SU-DHL-6 (cell line): ENCODE results near the gene PLA2G6.

ENCODE experiments used
- CTCF ChIP-seq: fragments of 200-600 bp; sonication (generic); IDR thresholded peaks from one replicate; pipeline ENCODE4 v1.5.1; 2017; ENCODE audit warnings: antibody characterized with exemption, mild to moderate bottlenecking, low read length, moderate library complexity; ENCODE audit not compliant: insufficient read depth, poor library complexity, severe bottlenecking
- EZH2phosphoT487 ChIP-seq: fragments of 200-600 bp; sonication (generic), shearing (Covaris generic); conservative IDR thresholded peaks from 2 replicates; pipeline ENCODE4 v1.6.1; 2018; ENCODE audit warnings: mild to moderate bottlenecking, antibody characterized with exemption, low read length, moderate library complexity, mixed read lengths

DNA sequence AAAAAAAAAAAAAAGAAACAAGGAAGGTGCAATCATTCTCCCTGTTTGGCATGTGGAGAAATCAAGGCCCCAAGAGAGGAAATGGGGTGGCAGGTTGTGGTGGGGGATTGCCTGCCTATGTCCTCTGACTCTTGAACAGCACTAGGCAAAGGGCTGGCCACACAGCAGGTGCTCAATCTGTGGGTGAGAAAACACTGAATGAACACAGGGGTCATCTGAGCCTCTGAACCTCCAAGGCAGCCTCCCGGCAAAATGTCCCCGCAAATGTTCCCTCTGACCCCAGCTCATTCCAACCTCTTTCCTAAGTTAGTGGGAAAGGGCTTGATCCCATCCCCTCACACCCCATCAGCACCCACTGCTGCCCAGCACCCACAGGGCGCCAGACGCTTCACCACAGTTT lies 4.6 kb downstream of the PLA2G6 start:
- TF ChIP-seq CTCF (no peak), EZH2phosphoT487 (no peak)
